ENCODE results near the gene STKLD1. TPM values are rescaled to one million over a fixed set of nuclear protein-coding genes. Genes with fewer than 3 reads are reported as not detected.

Gene STKLD1
- total RNA-seq, 2 donors from 2014 or later, result 0.90 TPM; not detected in 1

- no peak for DNase-seq (ENCODE audit: low spot score)
- no peak overlapping the region for H3K27ac ChIP-seq
- TF ChIP-seq, protein P1, sequence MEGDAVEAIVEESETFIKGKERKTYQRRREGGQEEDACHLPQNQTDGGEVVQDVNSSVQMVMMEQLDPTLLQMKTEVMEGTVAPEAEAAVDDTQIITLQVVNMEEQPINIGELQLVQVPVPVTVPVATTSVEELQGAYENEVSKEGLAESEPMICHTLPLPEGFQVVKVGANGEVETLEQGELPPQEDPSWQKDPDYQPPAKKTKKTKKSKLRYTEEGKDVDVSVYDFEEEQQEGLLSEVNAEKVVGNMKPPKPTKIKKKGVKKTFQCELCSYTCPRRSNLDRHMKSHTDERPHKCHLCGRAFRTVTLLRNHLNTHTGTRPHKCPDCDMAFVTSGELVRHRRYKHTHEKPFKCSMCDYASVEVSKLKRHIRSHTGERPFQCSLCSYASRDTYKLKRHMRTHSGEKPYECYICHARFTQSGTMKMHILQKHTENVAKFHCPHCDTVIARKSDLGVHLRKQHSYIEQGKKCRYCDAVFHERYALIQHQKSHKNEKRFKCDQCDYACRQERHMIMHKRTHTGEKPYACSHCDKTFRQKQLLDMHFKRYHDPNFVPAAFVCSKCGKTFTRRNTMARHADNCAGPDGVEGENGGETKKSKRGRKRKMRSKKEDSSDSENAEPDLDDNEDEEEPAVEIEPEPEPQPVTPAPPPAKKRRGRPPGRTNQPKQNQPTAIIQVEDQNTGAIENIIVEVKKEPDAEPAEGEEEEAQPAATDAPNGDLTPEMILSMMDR (IDR thresholded peaks at IDR 0.05), result no peak
- no peak overlapping the region for H3K4me3 ChIP-seq
- no peaks in the 10 kb centered on the region for H3K9me3 ChIP-seq
- no peaks in the 10 kb centered on the region for H3K36me3 ChIP-seq
- peaks cover 0 to 1% of the 10 kb centered on the region in 2 donors for H3K27me3 ChIP-seq
- peaks cover 0 to 13% of the 10 kb centered on the region in 2 donors for H3K4me1 ChIP-seq
These were observed 57.2 kb downstream of the STKLD1 start for GRCh38 chr9:133433351-133433843.

- Histone ChIP-seq H3K36me3 (no peaks in the 10 kb centered on the region), H3K4me3 (no peak overlapping the region), H3K27ac (no peak overlapping the region), H3K9me3 (no peaks in the 10 kb centered on the region), H3K4me1 (no peaks in the 10 kb centered on the region), H3K27me3 (no peaks in the 10 kb centered on the region)
- no peak for DNase-seq (ENCODE audit: low spot score)
- TF ChIP-seq, protein P1 (IDR thresholded peaks at IDR 0.05), result no peak
These were observed 60.5 kb downstream of the STKLD1 start for GRCh38 chr9:133436681-133437080.

- no peaks in the 10 kb centered on the region for H3K36me3 ChIP-seq
- no peak for DNase-seq (ENCODE audit: low spot score)
- H3K9me3 ChIP-seq, result no peaks in the 10 kb centered on the region
- no peak overlapping the region for H3K27ac ChIP-seq
- H3K4me3 ChIP-seq, result no peak overlapping the region
- TF ChIP-seq, protein P1 (IDR thresholded peaks at IDR 0.05), result no peak
- H3K27me3 ChIP-seq, result no peaks in the 10 kb centered on the region
- H3K4me1 ChIP-seq, result no peaks in the 10 kb centered on the region
These were observed 61.8 kb downstream of the STKLD1 start for GRCh38 chr9:133437753-133438531.

DNA sequence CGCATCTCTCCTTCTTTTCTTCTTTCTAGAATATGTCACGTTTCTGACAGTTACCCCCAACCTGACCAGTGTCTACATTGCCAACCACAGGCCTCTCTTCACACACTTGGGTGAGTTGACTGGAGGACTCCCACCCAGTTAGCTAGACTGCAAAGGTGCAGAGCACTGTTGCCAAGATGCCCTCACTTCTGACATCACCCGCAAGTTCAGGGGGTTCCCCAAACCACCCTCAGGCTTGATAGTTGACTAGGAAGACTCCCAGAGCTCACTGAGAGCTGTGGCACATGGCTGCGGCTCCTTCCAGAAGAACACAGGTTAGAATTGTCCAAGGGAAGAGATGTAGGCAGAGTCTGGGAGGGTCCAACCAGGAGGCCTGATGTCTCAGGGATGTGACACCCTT lies 63.2 kb downstream of the STKLD1 start:
- Histone ChIP-seq H3K36me3 (no peaks in the 10 kb centered on the region), H3K27ac (no peak overlapping the region), H3K4me1 (no peaks in the 10 kb centered on the region), H3K9me3 (no peaks in the 10 kb centered on the region), H3K4me3 (no peak overlapping the region), H3K27me3 (no peaks in the 10 kb centered on the region)
- TF ChIP-seq, protein P1 (IDR thresholded peaks at IDR 0.05), result no peak
- DNase-seq (ENCODE audit: low spot score), result no peak

DNA sequence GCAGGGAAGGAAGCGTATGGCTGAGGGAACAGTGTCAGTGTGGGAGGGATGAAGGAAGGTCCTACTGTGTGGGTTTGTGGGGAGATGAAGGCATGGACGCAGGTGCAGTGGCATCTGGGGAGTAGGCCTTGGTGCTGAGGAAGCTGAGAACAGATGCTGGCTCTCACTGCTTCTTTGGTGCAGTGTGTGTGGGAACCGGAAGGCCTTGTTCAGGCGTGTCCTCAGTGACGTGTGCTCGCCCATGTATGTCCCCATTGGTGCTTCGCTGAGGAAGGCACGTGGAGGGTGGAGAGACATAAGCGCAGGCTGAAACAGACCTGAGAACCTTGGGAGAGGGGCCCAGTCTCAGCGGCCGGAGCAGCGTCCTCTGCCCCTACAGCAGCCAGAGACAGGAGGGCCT lies 64.7 kb downstream of the STKLD1 start:
- no peak for DNase-seq (ENCODE audit: low spot score)
- Histone ChIP-seq H3K27ac (no peak overlapping the region), H3K36me3 (no peaks in the 10 kb centered on the region), H3K9me3 (no peaks in the 10 kb centered on the region), H3K4me1 (no peaks in the 10 kb centered on the region), H3K27me3 (no peaks in the 10 kb centered on the region), H3K4me3 (no peak overlapping the region)
- TF ChIP-seq, protein P1 (IDR thresholded peaks at IDR 0.05), result no peak
